Calu3 (cell line): Measurements from ENCODE around the gene NLGN1. TPM values are rescaled to one million over a fixed set of nuclear protein-coding genes. Genes with fewer than 3 reads are reported as not detected.

Source experiments
- BruUV-seq: library from RNA; stranded (reverse); fragments of 400-500 nt; replicated peaks from 2 replicates; lab custom pipeline; 2021; lab: Mats Ljungman, UMichigan
- CTCF ChIA-PET: fragments of 300-600 bp; sonication (Branson Sonifier 250); formaldehyde crosslinking; loops from one replicate; lab custom pipeline; 2022; ENCODE audit warnings: antibody characterized with exemption; lab: Charles Lee
- DNase-seq: peaks from one replicate; pipeline ENCODE4 v3.0.0; 2022
- H3K27ac Mint-ChIP-seq: one replicate; pipeline ENCODE4 v1.8.0; 2022; ENCODE audit warnings: mixed read lengths; ENCODE audit not compliant: unreplicated experiment
- H3K27me3 Mint-ChIP-seq: one replicate; pipeline ENCODE4 v1.8.0; 2022; ENCODE audit warnings: mixed read lengths; ENCODE audit not compliant: unreplicated experiment
- H3K36me3 Mint-ChIP-seq: one replicate; pipeline ENCODE4 v1.8.0; 2022; ENCODE audit warnings: mild to moderate bottlenecking, moderate library complexity, mixed read lengths; ENCODE audit not compliant: insufficient read depth, unreplicated experiment
- H3K4me1 Mint-ChIP-seq: one replicate; pipeline ENCODE4 v1.8.0; 2022; ENCODE audit warnings: mild to moderate bottlenecking, low read depth, mixed read lengths; ENCODE audit not compliant: unreplicated experiment
- H3K4me3 Mint-ChIP-seq: one replicate; pipeline ENCODE4 v1.8.0; 2022; ENCODE audit warnings: mild to moderate bottlenecking, low read depth, moderate library complexity, mixed read lengths; ENCODE audit not compliant: unreplicated experiment
- H3K9me3 Mint-ChIP-seq: one replicate; pipeline ENCODE4 v1.8.0; 2022; ENCODE audit warnings: low read depth, mixed read lengths; ENCODE audit not compliant: unreplicated experiment
- CTCF ChIP-seq: fragments of 200-600 bp; IDR thresholded peaks from one replicate; pipeline ENCODE4 v1.8.0; 2022; ENCODE audit warnings: antibody characterized with exemption; ENCODE audit not compliant: unreplicated experiment
- intact Hi-C: fragments of 100-400 bp; cut with micrococcal nuclease; formaldehyde crosslinking; loops from one replicate; pipeline ENCODE4 v1.10.0; 2022; ENCODE audit not compliant: unreplicated experiment
- total RNA-seq: library from RNA; stranded (reverse); gene quantifications from 2 replicates; pipeline ENCODE4 v1.2.3, GENCODE V29; 2022

Gene NLGN1
- total RNA-seq, 1 experiment from 2014 or later = 2.6 TPM

DNA sequence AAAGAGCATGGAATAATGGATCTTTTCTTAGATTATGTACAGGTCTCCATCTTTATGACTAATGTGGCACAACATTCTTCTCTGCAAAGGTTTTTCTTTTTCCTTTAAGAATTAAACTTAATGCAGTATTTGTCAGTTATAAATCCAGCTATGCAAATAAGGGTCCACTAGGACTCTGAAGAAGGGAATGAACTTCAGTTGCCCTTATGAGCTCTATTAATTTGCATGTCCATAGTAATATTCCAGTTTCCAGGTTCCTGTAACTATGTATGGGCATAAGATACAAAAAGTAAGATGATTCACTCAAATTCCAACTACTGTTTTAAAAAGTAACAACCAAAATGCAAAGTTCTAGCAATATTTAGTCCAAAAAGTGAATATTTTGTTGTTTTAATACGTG lies 337.4 kb downstream of the NLGN1 start:
- no peak for TF ChIP-seq CTCF
- no TSS peak for BruUV-seq
- Mint-ChIP-seq H3K27ac (no peak overlapping the region), H3K27me3 (no peaks in the 10 kb centered on the region), H3K4me3 (no peak overlapping the region), H3K4me1 (no peaks in the 10 kb centered on the region), H3K36me3 (no peaks in the 10 kb centered on the region), H3K9me3 (no peaks in the 10 kb centered on the region)
- intact Hi-C loops = no loop called here
- CTCF ChIA-PET = no interaction called here
- DNase-seq = no peak

DNA sequence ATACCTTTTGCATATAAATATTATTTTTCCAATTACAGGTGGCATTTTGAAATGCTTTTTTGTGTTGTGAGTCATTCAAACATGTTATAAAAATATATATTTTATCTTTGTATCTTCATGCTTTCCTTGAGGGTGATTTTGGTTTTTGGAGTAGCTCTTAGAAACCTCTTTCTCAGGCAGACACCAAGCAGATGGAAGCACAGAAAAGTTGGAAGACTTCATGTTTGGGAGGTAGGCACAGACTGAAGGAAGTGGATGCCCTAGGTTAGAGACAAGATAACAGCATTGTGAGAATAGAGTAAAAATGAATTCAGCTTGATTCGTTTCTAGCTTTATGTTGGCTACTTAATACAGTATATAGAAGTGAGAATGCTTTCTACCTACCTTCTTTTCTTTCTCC lies 338.3 kb downstream of the NLGN1 start:
- Mint-ChIP-seq H3K4me1 (no peaks in the 10 kb centered on the region), H3K36me3 (no peaks in the 10 kb centered on the region), H3K9me3 (no peaks in the 10 kb centered on the region), H3K27ac (no peak overlapping the region), H3K4me3 (no peak overlapping the region), H3K27me3 (no peaks in the 10 kb centered on the region)
- intact Hi-C loops = no loop called here
- CTCF ChIA-PET = no interaction called here
- no peak for DNase-seq
- no TSS peak for BruUV-seq
- TF ChIP-seq CTCF = no peak

DNA sequence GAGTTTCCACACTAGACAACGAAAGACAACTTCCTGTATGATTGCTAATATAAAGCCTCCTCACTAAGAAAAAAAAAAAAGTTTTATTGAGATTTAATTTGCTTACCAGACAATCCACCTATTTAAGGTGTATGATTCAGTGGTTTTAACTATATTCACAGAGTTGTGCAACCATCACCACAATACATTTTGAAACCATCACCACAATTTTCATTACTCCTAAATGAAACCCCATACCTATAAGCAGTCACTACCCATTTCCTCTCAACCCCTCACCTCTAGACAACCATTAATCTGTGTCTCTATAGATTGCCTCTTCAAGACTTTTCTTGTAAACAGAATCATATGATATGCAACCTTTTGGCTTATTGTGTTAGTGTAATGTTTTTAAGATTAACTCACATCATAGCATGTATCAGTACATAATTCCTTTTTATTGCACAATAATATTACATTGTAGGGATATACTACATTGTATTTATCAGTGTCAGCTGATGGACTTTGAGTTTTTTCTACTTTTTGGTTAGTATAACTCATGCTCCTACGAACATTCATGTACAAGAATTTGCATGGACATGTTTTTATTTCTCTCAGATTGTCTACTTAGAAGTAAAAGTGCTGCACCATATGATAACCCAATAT lies 339.7 kb downstream of the NLGN1 start:
- Mint-ChIP-seq H3K27ac (no peak overlapping the region), H3K4me1 (no peaks in the 10 kb centered on the region), H3K27me3 (no peaks in the 10 kb centered on the region), H3K4me3 (no peak overlapping the region), H3K36me3 (no peaks in the 10 kb centered on the region), H3K9me3 (no peaks in the 10 kb centered on the region)
- intact Hi-C loops = no loop called here
- BruUV-seq = no TSS peak
- TF ChIP-seq CTCF = no peak
- CTCF ChIA-PET = no interaction called here
- DNase-seq = no peak

GRCh38 chr3:173739726-173740125 lies 342.2 kb downstream of the NLGN1 start:
- no peak overlapping the region for H3K4me3 Mint-ChIP-seq
- DNase-seq = no peak
- no peaks in the 10 kb centered on the region for H3K27me3 Mint-ChIP-seq
- no peaks in the 10 kb centered on the region for H3K9me3 Mint-ChIP-seq
- CTCF ChIA-PET = no interaction called here
- no peak for TF ChIP-seq CTCF
- no TSS peak for BruUV-seq
- H3K4me1 Mint-ChIP-seq = peaks cover 8% of the 10 kb centered on the region
- H3K27ac Mint-ChIP-seq = no peak overlapping the region
- intact Hi-C loops = no loop called here
- H3K36me3 Mint-ChIP-seq = no peaks in the 10 kb centered on the region
